NB4 (cell line): Measurements from ENCODE around the gene BCL2.
"Not testable (repeated sequence)": the region's sequence is repeated elsewhere in the genome, so short reads cannot be mapped to it uniquely, and the experiment has no call there.

Experiments
- DNase-seq: peaks from one replicate; pipeline ENCODE4 v3.0.0; 2010; ENCODE audit warnings: low read depth
- H3K4me3 ChIP-seq: one replicate; pipeline ENCODE4 v1.5.1; 2011; ENCODE audit warnings: mild to moderate bottlenecking, low read depth, low read length, moderate library complexity
- MYC ChIP-seq: IDR thresholded peaks from 2 replicates; pipeline ENCODE4 v1.6.1; 2011; ENCODE audit warnings: low read depth, low read length
- POLR2A ChIP-seq: IDR thresholded peaks from 2 replicates; pipeline ENCODE4 v1.6.1; 2011; ENCODE audit warnings: mild to moderate bottlenecking; ENCODE audit not compliant: insufficient read length; ENCODE audit errors: extremely low read depth
- TF ChIP-seq, protein P1 (sequence below): IDR thresholded peaks from 2 replicates; pipeline ENCODE4 v1.6.1; 2011; ENCODE audit warnings: low read depth, low read length
- TF ChIP-seq, protein P2 (sequence below): IDR thresholded peaks from one replicate; pipeline ENCODE4 v1.5.1; 2012; ENCODE audit warnings: low read depth, low read length

Gene BCL2

DNA sequence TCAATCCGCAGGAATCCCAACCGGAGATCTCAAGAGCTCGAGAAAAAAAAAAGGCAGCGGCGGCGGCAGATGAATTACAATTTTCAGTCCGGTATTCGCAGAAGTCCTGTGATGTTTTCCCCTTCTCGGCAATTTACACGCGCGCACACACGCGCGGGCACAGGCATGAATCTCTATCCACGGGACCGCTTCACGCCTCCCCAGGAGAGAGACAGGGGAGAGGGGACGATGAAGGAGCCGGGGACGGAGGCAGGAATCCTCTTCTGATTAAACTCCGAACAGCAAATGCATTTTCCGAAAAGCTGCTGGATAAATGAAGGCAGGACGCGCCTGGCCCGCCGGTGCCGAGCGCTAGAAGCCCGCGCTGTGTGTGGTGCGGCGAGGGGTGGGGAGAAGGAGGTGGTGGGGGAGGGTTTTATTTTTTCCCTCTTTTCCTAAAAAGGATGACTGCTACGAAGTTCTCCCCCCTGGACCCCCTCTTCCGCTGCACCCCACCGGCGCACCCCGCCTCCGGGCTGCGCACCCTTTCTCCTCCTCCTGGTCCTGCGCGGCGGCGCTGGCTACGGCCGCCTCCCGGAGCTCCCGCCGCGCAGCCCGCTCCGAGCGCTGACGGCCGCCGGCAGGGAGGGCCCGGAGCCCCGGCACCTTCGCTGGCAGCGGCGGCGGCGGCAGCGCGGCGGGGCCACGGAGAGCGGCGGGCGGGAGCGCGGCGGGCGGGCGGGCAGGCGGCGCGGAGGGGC lies at the start of gene BCL2:
Gene BCL2, minus strand, starts transcription at position 387 of the 740 bp plus-strand sequence.
- no peak; the same call in 1 of the 2 replicates for TF ChIP-seq MYC
- peak; percentile 16 for TF ChIP-seq POLR2A
- DNase-seq = peak; percentile 75

GRCh38 chr18:63368611-63369010 lies 49.0 kb upstream of the BCL2 start:
- no peak for TF ChIP-seq POLR2A
- TF ChIP-seq MYC = no peak
- TF ChIP-seq, protein P1, sequence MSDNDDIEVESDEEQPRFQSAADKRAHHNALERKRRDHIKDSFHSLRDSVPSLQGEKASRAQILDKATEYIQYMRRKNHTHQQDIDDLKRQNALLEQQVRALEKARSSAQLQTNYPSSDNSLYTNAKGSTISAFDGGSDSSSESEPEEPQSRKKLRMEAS = no peak
- H3K4me3 ChIP-seq = peak overlapping the region; percentile 87
- no peak for DNase-seq

More for the DNA sequence above, at the start of gene BCL2:
- H3K4me3 ChIP-seq = peak within 1 kb of the TSS; percentile 99

DNA sequence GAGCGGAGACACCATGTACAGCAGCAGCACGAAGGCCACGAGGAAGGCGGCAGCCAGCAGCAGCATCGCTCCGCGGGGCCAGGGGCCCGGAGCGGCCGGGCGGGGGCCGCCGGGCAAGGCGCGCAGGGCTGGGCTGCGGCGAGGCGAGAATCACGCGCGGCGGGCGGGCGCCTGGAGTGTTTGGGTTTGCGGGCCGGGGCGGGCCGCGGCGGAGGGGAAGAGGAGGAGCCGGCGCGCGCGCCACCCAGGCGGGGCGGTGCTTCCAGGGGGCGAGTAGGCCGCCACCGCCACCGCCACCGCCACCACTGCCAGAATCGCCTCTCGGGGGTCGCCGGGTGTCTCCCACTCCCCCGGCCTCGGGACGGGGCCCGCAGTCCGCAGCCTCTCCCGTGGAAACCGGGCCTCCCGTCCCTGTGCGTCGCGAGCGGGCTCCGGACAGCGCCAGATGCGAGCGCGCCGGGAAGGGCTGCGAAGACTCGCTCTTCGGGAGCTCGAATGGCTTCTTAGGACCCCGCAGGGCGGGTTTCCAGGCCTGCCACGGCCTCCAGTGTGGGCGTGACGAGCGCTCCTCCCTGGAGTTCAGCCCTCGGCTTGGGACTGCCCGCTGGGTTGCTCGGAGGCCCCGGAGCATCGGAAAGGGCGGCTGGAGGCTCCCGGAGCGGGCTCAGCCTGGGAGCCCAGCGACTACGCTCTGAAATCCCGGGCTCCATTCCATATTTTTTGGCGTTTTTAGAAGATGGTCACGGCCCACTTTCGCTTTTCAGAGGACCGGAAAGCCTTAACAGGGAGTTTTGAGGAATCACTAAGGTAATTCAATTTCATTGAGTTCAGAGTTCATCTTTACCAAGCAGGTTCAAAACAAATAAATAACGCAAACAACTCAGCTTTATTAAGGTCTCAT lies 47.7 kb upstream of the BCL2 start, which contains the start of gene KDSR:
Gene KDSR, minus strand, starts transcription at position 154 of the 901 bp plus-strand sequence. Its CDS starts 88 bp downstream, at position 66.
- TF ChIP-seq MYC (no peak), POLR2A (peak; percentile 53)
- DNase-seq = peak; percentile 97
- H3K4me3 ChIP-seq = peak within 1 kb of the TSS; percentile 90

DNA sequence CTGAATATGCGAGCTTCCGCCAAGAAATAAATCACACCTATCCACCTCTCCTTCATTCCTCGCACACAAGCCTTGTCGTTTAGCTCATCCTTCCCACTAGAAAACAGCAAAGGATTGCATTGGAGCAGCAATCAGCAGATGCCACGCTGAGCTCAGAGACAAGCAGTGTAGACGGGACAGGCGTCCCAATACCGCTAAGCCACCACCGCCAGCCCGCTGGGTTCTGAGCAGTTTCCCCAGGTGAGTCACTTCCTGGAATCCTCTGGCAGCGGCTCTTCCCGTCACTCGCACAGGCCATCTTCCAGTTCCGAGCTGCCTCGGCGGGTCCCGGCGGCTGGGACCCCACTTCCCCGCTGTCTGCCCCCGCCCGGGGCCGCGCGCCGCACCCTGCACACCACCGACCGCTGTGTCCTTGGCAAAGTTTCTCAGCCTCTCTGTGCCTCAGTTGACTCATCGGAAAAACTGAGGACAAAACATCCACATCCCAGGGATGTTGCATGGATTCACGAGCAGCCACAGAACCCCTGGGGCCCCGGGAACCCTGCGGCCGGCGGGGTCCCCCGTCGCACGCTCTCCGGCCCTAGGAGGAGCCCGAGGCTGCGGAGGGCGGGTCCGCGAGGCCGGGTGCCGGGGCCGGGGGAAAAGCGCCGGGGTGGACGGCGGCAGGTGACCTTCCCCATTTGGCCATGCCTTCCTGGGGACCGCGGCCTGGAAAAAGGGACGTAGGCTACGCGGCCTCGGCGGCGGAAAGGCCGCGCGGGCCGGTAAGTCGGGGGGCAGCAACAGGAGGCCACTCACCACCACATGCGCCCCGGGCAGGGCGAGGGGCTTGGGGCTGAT lies 46.9 kb upstream of the BCL2 start:
- no peak for TF ChIP-seq MYC
- TF ChIP-seq, protein P2, sequence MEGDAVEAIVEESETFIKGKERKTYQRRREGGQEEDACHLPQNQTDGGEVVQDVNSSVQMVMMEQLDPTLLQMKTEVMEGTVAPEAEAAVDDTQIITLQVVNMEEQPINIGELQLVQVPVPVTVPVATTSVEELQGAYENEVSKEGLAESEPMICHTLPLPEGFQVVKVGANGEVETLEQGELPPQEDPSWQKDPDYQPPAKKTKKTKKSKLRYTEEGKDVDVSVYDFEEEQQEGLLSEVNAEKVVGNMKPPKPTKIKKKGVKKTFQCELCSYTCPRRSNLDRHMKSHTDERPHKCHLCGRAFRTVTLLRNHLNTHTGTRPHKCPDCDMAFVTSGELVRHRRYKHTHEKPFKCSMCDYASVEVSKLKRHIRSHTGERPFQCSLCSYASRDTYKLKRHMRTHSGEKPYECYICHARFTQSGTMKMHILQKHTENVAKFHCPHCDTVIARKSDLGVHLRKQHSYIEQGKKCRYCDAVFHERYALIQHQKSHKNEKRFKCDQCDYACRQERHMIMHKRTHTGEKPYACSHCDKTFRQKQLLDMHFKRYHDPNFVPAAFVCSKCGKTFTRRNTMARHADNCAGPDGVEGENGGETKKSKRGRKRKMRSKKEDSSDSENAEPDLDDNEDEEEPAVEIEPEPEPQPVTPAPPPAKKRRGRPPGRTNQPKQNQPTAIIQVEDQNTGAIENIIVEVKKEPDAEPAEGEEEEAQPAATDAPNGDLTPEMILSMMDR = no peak
- TF ChIP-seq, protein P1 = no peak
- no peak for TF ChIP-seq POLR2A
- peak; percentile 69 for DNase-seq
- H3K4me3 ChIP-seq = peak overlapping the region; percentile 90

- TF ChIP-seq POLR2A = no peak
- no peak for TF ChIP-seq MYC
- TF ChIP-seq, protein P1 = no peak
- TF ChIP-seq, protein P2 = no peak
- H3K4me3 ChIP-seq = peak overlapping the region; percentile 90
- peak; percentile 61 for DNase-seq
These were observed 46.3 kb upstream of the BCL2 start for GRCh38 chr18:63365876-63366212.

DNA sequence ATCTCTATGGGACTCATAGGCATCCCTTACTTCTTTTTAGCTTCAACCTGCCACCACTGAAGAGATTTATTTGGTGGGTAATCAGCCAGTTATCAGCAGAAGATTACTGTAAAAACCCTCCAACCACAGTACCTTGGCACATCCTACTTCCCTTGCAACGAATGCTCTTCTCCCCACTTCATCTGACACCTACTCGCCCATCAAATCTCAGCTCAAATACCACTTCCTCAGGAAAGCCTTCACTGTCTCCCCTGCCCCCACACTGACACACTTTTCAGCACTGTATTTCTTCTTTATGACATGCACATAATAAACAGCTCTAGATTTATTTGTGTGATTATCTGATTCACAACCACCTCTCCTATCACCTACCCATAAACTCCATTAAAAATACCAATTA lies 44.4 kb upstream of the BCL2 start:
- no peak overlapping the region for H3K4me3 ChIP-seq
- TF ChIP-seq POLR2A (no peak), MYC (no peak)
- TF ChIP-seq, protein P1 = no peak
- TF ChIP-seq, protein P2 = no peak
- DNase-seq = peak; percentile 12

GRCh38 chr18:63363420-63363819 lies 43.9 kb upstream of the BCL2 start:
- DNase-seq, H3K4me3 ChIP-seq: not testable (repeated sequence)
